IMR-90 (cell line): ENCODE results near the gene CLIC3.

Source experiments
- CHD1 ChIP-seq: IDR thresholded peaks from 2 replicates; pipeline ENCODE4 v1.6.1; 2012; ENCODE audit warnings: low read depth, low read length, improper control_type of control experiment
- ELK1 ChIP-seq: fragments of 150-350 bp; IDR thresholded peaks from 2 replicates; pipeline ENCODE4 v1.6.1; 2016; ENCODE audit warnings: low read depth, mild to moderate bottlenecking, low read length, moderate library complexity, borderline replicate concordance
- RAD21 ChIP-seq: IDR thresholded peaks from 2 replicates; pipeline ENCODE4 v1.6.1; 2012; ENCODE audit warnings: low read length, improper control_type of control experiment
- RCOR1 ChIP-seq: IDR thresholded peaks from 2 replicates; pipeline ENCODE4 v1.6.1; 2012; ENCODE audit warnings: mild to moderate bottlenecking, low read length, improper control_type of control experiment; ENCODE audit not compliant: insufficient replicate concordance
- TF ChIP-seq, protein P1 (sequence below): conservative IDR thresholded peaks from 2 replicates; pipeline ENCODE4 v1.5.1; 2012; ENCODE audit warnings: mild to moderate bottlenecking, low read depth, low read length, improper control_type of control experiment

- TF ChIP-seq, protein P1, sequence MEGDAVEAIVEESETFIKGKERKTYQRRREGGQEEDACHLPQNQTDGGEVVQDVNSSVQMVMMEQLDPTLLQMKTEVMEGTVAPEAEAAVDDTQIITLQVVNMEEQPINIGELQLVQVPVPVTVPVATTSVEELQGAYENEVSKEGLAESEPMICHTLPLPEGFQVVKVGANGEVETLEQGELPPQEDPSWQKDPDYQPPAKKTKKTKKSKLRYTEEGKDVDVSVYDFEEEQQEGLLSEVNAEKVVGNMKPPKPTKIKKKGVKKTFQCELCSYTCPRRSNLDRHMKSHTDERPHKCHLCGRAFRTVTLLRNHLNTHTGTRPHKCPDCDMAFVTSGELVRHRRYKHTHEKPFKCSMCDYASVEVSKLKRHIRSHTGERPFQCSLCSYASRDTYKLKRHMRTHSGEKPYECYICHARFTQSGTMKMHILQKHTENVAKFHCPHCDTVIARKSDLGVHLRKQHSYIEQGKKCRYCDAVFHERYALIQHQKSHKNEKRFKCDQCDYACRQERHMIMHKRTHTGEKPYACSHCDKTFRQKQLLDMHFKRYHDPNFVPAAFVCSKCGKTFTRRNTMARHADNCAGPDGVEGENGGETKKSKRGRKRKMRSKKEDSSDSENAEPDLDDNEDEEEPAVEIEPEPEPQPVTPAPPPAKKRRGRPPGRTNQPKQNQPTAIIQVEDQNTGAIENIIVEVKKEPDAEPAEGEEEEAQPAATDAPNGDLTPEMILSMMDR: no peak
- TF ChIP-seq RAD21 (no peak), ELK1 (no peak), RCOR1 (no peak), CHD1 (no peak)
These were observed 38.5 kb downstream of the CLIC3 start for GRCh38 chr9:136957901-136958300.
